Neural cell (in vitro differentiated cells): ENCODE results near the gene CCNY. TPM values are rescaled to one million over a fixed set of nuclear protein-coding genes. Genes with fewer than 3 reads are reported as not detected.

Experiments
- H2AFZ ChIP-seq: fragments of 200-600, 300-800 bp; sonication (generic), shearing (Covaris generic); 2 replicates; pipeline ENCODE4 v1.6.0; 2014; ENCODE audit warnings: low read depth, mild to moderate bottlenecking, antibody characterized with exemption, low read length, moderate library complexity
- H3F3A ChIP-seq: fragments of 200-600 bp; shearing (Covaris generic); 2 replicates; pipeline ENCODE4 v1.6.1; 2016; ENCODE audit warnings: mild to moderate bottlenecking, moderate library complexity, mixed read lengths, antibody characterized with exemption, low read length; ENCODE audit not compliant: insufficient read depth, poor library complexity, severe bottlenecking
- H3K27ac ChIP-seq: fragments of 200-600, 300-800 bp; sonication (generic), shearing (Covaris generic); 2 replicates; pipeline ENCODE4 v1.5.1; 2014; ENCODE audit warnings: mild to moderate bottlenecking, low read length, moderate library complexity
- H3K27me3 ChIP-seq: fragments of 300-800, 200-600 bp; sonication (generic), shearing (Covaris generic); 2 replicates; pipeline ENCODE4 v1.6.0; 2014; ENCODE audit warnings: mild to moderate bottlenecking, low read depth, low read length, moderate library complexity; ENCODE audit not compliant: insufficient read depth
- H3K36me3 ChIP-seq: fragments of 300-800, 200-600 bp; sonication (generic), shearing (Covaris generic); 2 replicates; pipeline ENCODE4 v1.5.1; 2014; ENCODE audit warnings: mild to moderate bottlenecking, antibody characterized with exemption, low read length, moderate library complexity; ENCODE audit not compliant: insufficient read depth
- H3K4me2 ChIP-seq: fragments of 300-800, 200-600 bp; sonication (generic), shearing (Covaris generic); 2 replicates; pipeline ENCODE4 v1.6.0; 2014; ENCODE audit warnings: mild to moderate bottlenecking, low read length
- H3K4me3 ChIP-seq: fragments of 300-800, 200-600 bp; sonication (generic), shearing (Covaris generic); 2 replicates; pipeline ENCODE4 v1.5.1; 2014; ENCODE audit warnings: mild to moderate bottlenecking, low read length, moderate library complexity
- H3K79me2 ChIP-seq: fragments of 200-600 bp; shearing (Covaris generic); replicated peaks from 2 replicates; pipeline ENCODE4 v1.6.0; 2014; ENCODE audit warnings: mild to moderate bottlenecking, low read length, moderate library complexity; ENCODE audit not compliant: insufficient read depth
- H3K9ac ChIP-seq: fragments of 300-800, 200-600 bp; sonication (generic), shearing (Covaris generic); 2 replicates; pipeline ENCODE4 v1.6.1; 2016; ENCODE audit warnings: mild to moderate bottlenecking, low read length, mixed read lengths
- H3K9me2 ChIP-seq: fragments of 200-600 bp; shearing (Covaris generic); 2 replicates; pipeline ENCODE4 v1.6.1; 2016; ENCODE audit warnings: mild to moderate bottlenecking, low read length, mixed read lengths; ENCODE audit not compliant: insufficient read depth
- H3K9me3 ChIP-seq: fragments of 200-600, 300-800 bp; sonication (generic), shearing (Covaris generic); 2 replicates; pipeline ENCODE4 v1.6.1; 2016; ENCODE audit warnings: mild to moderate bottlenecking, mixed run types, low read length, moderate library complexity, mixed read lengths
- H4K20me1 ChIP-seq: fragments of 200-600 bp; shearing (Covaris generic); 2 replicates; pipeline ENCODE4 v1.6.1; 2016; ENCODE audit warnings: mild to moderate bottlenecking, mixed run types; ENCODE audit not compliant: insufficient read depth
- EP300 ChIP-seq: fragments of 450-650 bp; conservative IDR thresholded peaks from 2 replicates; pipeline ENCODE4 v1.6.1; 2014; ENCODE audit warnings: antibody characterized with exemption, mild to moderate bottlenecking, moderate library complexity; ENCODE audit not compliant: poor library complexity, severe bottlenecking
- EZH2 ChIP-seq: fragments of 200-600, 300-800 bp; shearing (Covaris generic), sonication (generic); IDR thresholded peaks from 2 replicates; pipeline ENCODE4 v1.6.1; 2014; ENCODE audit warnings: antibody characterized with exemption, low read length, borderline replicate concordance, mild to moderate bottlenecking; ENCODE audit not compliant: insufficient read depth, poor library complexity, severe bottlenecking
- MXI1 ChIP-seq: fragments of 450-650 bp; conservative IDR thresholded peaks from 2 replicates; pipeline ENCODE4 v1.6.1; 2014; ENCODE audit warnings: antibody characterized with exemption, mild to moderate bottlenecking; ENCODE audit not compliant: poor library complexity, severe bottlenecking
- POLR2AphosphoS5 ChIP-seq: IDR thresholded peaks from 2 replicates; pipeline ENCODE4 v1.6.1; 2012
- RAD21 ChIP-seq: fragments of 450-650 bp; conservative IDR thresholded peaks from 2 replicates; pipeline ENCODE4 v1.6.1; 2014; ENCODE audit warnings: antibody characterized with exemption, mild to moderate bottlenecking, moderate library complexity
- SMC3 ChIP-seq: fragments of 450-650 bp; conservative IDR thresholded peaks from 2 replicates; pipeline ENCODE4 v1.6.1; 2014; ENCODE audit warnings: antibody characterized with exemption, mild to moderate bottlenecking, moderate library complexity; ENCODE audit not compliant: poor library complexity
- TAF1 ChIP-seq: IDR thresholded peaks from 2 replicates; pipeline ENCODE4 v1.6.1; 2012; ENCODE audit warnings: low read depth
- polyA plus RNA-seq: library from polyadenylated mRNA; depleted of rRNA; stranded (reverse); fragments of >200 nt; gene quantifications from 2 replicates; pipeline ENCODE4 v1.2.3, GENCODE V29; 2014
- TF ChIP-seq, protein P1 (sequence below): IDR thresholded peaks from 2 replicates; pipeline ENCODE4 v1.6.1; 2012; ENCODE audit warnings: borderline replicate concordance
- TF ChIP-seq, protein P2 (sequence below): fragments of 450-650 bp; IDR thresholded peaks from 2 replicates; pipeline ENCODE4 v1.5.1; 2014; ENCODE audit warnings: antibody characterized with exemption, mild to moderate bottlenecking, moderate library complexity; ENCODE audit not compliant: poor library complexity, severe bottlenecking

CCNY gene
- polyA plus RNA-seq, 1 donor from 2014 or later = 36.4 TPM

DNA sequence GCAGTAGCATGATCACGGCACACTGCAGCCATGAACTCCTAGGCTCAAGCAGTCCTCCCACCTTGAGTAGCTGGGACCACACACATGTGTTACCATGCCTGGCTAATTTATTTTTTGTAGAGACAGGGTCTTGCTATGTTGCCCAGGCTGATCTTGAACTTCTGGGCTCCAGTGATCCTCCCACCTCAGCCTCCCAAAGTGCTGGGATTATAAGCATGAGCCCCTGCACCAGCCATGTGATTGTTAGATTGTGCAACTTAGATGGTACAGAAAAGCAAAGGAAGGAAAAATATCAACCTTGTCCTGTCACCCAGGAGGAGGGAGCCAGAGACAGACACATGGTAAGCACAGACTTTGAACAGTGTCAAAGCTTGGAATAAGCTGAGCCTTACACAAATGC lies 73.5 kb downstream of the CCNY start:
- H2AFZ ChIP-seq = no peak overlapping the region
- H3K4me2 ChIP-seq = no peak overlapping the region
- H3K27ac ChIP-seq = no peak overlapping the region
- H3K36me3 ChIP-seq = no peaks in the 10 kb centered on the region
- H3K9me2 ChIP-seq = no peaks in the 10 kb centered on the region
- H3K9me3 ChIP-seq = no peaks in the 10 kb centered on the region
- TF ChIP-seq, protein P1, sequence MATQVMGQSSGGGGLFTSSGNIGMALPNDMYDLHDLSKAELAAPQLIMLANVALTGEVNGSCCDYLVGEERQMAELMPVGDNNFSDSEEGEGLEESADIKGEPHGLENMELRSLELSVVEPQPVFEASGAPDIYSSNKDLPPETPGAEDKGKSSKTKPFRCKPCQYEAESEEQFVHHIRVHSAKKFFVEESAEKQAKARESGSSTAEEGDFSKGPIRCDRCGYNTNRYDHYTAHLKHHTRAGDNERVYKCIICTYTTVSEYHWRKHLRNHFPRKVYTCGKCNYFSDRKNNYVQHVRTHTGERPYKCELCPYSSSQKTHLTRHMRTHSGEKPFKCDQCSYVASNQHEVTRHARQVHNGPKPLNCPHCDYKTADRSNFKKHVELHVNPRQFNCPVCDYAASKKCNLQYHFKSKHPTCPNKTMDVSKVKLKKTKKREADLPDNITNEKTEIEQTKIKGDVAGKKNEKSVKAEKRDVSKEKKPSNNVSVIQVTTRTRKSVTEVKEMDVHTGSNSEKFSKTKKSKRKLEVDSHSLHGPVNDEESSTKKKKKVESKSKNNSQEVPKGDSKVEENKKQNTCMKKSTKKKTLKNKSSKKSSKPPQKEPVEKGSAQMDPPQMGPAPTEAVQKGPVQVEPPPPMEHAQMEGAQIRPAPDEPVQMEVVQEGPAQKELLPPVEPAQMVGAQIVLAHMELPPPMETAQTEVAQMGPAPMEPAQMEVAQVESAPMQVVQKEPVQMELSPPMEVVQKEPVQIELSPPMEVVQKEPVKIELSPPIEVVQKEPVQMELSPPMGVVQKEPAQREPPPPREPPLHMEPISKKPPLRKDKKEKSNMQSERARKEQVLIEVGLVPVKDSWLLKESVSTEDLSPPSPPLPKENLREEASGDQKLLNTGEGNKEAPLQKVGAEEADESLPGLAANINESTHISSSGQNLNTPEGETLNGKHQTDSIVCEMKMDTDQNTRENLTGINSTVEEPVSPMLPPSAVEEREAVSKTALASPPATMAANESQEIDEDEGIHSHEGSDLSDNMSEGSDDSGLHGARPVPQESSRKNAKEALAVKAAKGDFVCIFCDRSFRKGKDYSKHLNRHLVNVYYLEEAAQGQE = no peak
- TF ChIP-seq, protein P2, sequence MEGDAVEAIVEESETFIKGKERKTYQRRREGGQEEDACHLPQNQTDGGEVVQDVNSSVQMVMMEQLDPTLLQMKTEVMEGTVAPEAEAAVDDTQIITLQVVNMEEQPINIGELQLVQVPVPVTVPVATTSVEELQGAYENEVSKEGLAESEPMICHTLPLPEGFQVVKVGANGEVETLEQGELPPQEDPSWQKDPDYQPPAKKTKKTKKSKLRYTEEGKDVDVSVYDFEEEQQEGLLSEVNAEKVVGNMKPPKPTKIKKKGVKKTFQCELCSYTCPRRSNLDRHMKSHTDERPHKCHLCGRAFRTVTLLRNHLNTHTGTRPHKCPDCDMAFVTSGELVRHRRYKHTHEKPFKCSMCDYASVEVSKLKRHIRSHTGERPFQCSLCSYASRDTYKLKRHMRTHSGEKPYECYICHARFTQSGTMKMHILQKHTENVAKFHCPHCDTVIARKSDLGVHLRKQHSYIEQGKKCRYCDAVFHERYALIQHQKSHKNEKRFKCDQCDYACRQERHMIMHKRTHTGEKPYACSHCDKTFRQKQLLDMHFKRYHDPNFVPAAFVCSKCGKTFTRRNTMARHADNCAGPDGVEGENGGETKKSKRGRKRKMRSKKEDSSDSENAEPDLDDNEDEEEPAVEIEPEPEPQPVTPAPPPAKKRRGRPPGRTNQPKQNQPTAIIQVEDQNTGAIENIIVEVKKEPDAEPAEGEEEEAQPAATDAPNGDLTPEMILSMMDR = no peak
- TF ChIP-seq EP300 (no peak), POLR2AphosphoS5 (no peak), EZH2 (no peak), SMC3 (no peak), TAF1 (no peak), MXI1 (no peak), RAD21 (no peak)
- peaks cover 11% of the 10 kb centered on the region for H3K79me2 ChIP-seq
- H4K20me1 ChIP-seq = no peaks in the 10 kb centered on the region
- no peaks in the 10 kb centered on the region for H3K27me3 ChIP-seq
- H3K4me3 ChIP-seq = no peak overlapping the region
- no peak overlapping the region for H3K9ac ChIP-seq
- H3F3A ChIP-seq = no peaks in the 10 kb centered on the region

DNA sequence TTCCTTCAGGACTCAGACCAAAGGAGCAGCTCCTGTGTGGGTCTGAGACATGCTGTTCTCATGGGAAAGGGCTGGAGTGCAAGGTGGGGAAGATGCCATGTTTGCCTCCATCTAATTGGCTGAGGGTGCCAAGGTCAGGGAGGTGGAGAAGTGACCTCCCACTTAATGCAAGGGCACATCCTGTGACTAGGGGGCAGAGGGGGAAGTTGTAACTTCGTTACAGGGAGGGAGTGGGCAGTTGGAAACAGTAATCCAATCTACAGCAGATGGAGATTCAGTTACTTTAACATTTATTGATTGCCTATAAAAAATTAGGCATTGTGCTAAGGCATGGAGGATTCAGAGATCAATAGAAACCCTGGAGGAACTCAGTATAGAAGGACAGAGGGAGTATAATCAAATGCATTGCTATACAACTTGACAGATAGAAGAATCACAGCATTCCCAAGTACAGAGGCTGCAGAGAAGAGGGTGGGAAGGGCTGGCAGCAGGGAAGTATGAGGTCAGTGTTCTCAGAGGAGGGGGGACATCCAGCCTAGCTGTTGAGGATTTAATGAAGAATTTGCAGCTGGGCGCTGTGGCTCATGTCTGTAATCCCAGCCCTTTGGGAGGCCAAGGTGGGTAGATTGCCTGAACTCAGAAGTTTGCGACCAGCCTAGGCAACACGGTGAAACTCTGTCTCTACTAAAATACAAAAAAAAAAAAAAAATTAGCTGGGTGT lies 75.9 kb downstream of the CCNY start:
- Histone ChIP-seq H3F3A (no peaks in the 10 kb centered on the region), H3K9ac (no peak overlapping the region), H3K4me2 (no peak overlapping the region), H3K36me3 (no peaks in the 10 kb centered on the region), H3K9me3 (no peaks in the 10 kb centered on the region), H2AFZ (no peak overlapping the region), H3K4me3 (no peak overlapping the region), H3K9me2 (no peaks in the 10 kb centered on the region), H3K27ac (no peak overlapping the region), H3K79me2 (peaks cover 11% of the 10 kb centered on the region), H3K27me3 (no peaks in the 10 kb centered on the region), H4K20me1 (no peaks in the 10 kb centered on the region)
- TF ChIP-seq TAF1 (no peak), EZH2 (no peak), POLR2AphosphoS5 (no peak), MXI1 (no peak), EP300 (no peak), SMC3 (no peak), RAD21 (no peak)
- TF ChIP-seq, protein P2 = no peak
- TF ChIP-seq, protein P1 = no peak
